Activated CD8-positive, alpha-beta memory T cell treated with anti-CD3 and anti-CD28 coated beads, Interleukin-2, amount 10 ng/mL, durations not matched to agents 7 days and 5 days (primary cell): ENCODE measurements around the gene ACOT11. TPM values are rescaled to one million over a fixed set of nuclear protein-coding genes. Genes with fewer than 3 reads are reported as not detected.
A peak's percentile ranks its signal among the peaks of the same experiment; 100 is the strongest.

Source experiments
- ATAC-seq: fragments of 150-1000 bp; cut with Tn5 transposase; one replicate; pipeline ENCODE4 v1.10.0; 2021; ENCODE audit warnings: moderate library complexity
- CTCF ChIA-PET: fragments of 350-600 bp; sonication (Branson Sonifier 250); formaldehyde crosslinking; loops from one replicate; lab custom pipeline; 2021; ENCODE audit warnings: antibody characterized with exemption; lab: Charles Lee
- DNase-seq: peaks from one replicate; pipeline ENCODE4 v3.0.0-alpha.2; 2020
- H3K27ac Mint-ChIP-seq: one replicate; pipeline ENCODE4 v1.8.0; 2021; ENCODE audit warnings: mild to moderate bottlenecking, mixed read lengths
- H3K27me3 Mint-ChIP-seq: one replicate; pipeline ENCODE4 v1.8.0; 2021; ENCODE audit warnings: mixed read lengths
- H3K36me3 Mint-ChIP-seq: one replicate; pipeline ENCODE4 v1.8.0; 2021; ENCODE audit warnings: mild to moderate bottlenecking, mixed read lengths
- H3K4me1 Mint-ChIP-seq: one replicate; pipeline ENCODE4 v1.8.0; 2021; ENCODE audit warnings: mixed read lengths
- H3K4me3 Mint-ChIP-seq: one replicate; pipeline ENCODE4 v1.8.0; 2021; ENCODE audit warnings: mild to moderate bottlenecking, moderate library complexity, mixed read lengths
- H3K9me3 Mint-ChIP-seq: one replicate; pipeline ENCODE4 v1.8.0; 2022; ENCODE audit warnings: low read depth, mixed read lengths
- total RNA-seq, 2 experiments: library from RNA; stranded (reverse); gene quantifications; one replicate each; pipeline ENCODE4 v1.2.3, GENCODE V29; 2021

The ACOT11 gene
- total RNA-seq, 2 experiments from 2014 or later, result 0.58 to 0.96 TPM

- CTCF ChIA-PET, result no interaction called here
- Mint-ChIP-seq H3K27me3 (peaks cover 19% of the 10 kb centered on the region), H3K4me1 (peaks cover 14% of the 10 kb centered on the region), H3K27ac (no peak overlapping the region), H3K9me3 (no peaks in the 10 kb centered on the region), H3K4me3 (peak overlapping the region; percentile 62), H3K36me3 (no peaks in the 10 kb centered on the region)
- peak; percentile 35 for DNase-seq
- ATAC-seq, result no peak
Measured at GRCh38 chr1:54542962-54543539, 5.0 kb upstream of the ACOT11 start.

DNA sequence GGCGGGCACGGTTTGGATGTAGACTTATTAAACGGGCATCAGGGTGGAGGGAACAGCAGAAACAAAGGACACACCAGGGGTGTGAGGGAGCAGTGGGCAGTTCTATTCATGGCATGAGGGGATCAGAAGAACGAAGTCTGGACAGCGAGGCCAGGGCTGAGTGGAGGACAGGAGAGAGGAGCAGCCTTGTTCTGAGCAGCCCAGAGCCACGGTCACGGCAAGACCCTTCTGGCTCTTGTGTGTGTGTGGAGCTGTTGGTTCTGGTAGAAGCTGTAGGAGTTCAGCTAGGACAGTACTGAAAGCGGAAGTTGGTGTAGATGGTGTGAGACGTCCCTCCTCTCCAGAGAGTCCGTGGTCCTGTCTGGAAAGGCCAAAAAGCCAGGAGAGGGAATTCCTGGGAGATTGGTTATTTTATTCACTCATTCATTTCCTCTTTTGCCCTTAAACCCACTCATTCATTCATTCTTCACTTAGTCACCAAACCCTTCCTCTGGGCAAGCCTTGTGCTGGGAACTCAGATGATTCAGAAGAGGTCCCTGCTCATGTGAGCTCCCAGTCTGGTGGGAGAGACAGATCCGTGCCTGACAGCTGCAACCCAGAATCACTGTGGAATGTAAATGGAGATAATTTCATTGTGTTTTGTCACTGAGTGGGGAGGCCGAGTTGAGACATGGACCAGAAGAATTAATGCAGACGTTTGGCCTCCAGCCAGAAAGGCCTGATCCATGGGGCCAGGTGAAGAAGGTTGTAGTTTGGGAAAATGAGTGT is 4.1 kb upstream of the ACOT11 start:
- Mint-ChIP-seq H3K36me3 (no peaks in the 10 kb centered on the region), H3K4me3 (no peak overlapping the region), H3K27ac (no peak overlapping the region), H3K4me1 (peaks cover 14% of the 10 kb centered on the region), H3K27me3 (peaks cover 14% of the 10 kb centered on the region), H3K9me3 (no peaks in the 10 kb centered on the region)
- ATAC-seq (no peak), DNase-seq (peak; percentile 37)
- CTCF ChIA-PET, result no interaction called here

DNA sequence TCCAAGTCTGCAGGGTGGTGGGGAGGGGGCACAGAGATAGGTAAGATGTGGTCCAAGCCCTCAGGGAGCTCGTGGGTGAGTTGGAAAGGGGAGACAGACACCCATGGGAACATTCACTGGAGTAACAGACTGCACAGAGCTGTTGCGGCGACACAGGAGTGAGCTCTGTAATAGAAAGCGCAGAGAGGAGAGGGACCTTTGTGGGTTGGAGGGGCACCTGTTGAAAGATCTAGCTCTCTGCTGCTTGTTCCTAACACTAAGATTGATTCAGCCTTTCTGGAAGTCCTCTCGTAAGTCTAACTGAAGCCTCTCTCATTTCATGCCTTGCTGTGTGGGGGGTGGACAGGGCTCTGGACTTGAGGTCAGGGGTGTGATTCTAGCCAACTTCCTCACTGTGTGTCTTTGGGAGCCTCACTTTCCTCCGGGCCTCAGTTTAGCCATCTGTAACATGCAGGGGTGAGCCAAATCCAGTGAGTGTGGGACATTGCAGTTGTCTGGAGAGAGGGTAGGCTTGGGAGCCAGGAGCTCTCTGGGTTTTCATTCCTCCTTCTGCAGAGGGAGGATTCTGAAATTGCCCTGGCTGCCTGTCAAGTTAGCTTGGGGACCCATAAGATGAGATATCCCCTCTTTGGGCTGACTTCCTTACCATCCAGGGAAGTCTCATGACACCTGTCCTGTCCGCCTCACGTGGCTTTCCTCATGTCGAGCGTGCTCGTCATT is 2.0 kb upstream of the ACOT11 start:
- CTCF ChIA-PET, result no interaction called here
- DNase-seq (peak; percentile 37), ATAC-seq (no peak)
- no peak overlapping the region for H3K4me3 Mint-ChIP-seq
- no peak overlapping the region for H3K27ac Mint-ChIP-seq
- peaks cover 7% of the 10 kb centered on the region for H3K27me3 Mint-ChIP-seq
- no peaks in the 10 kb centered on the region for H3K36me3 Mint-ChIP-seq
- peaks cover 14% of the 10 kb centered on the region for H3K4me1 Mint-ChIP-seq
- H3K9me3 Mint-ChIP-seq, result no peaks in the 10 kb centered on the region

DNA sequence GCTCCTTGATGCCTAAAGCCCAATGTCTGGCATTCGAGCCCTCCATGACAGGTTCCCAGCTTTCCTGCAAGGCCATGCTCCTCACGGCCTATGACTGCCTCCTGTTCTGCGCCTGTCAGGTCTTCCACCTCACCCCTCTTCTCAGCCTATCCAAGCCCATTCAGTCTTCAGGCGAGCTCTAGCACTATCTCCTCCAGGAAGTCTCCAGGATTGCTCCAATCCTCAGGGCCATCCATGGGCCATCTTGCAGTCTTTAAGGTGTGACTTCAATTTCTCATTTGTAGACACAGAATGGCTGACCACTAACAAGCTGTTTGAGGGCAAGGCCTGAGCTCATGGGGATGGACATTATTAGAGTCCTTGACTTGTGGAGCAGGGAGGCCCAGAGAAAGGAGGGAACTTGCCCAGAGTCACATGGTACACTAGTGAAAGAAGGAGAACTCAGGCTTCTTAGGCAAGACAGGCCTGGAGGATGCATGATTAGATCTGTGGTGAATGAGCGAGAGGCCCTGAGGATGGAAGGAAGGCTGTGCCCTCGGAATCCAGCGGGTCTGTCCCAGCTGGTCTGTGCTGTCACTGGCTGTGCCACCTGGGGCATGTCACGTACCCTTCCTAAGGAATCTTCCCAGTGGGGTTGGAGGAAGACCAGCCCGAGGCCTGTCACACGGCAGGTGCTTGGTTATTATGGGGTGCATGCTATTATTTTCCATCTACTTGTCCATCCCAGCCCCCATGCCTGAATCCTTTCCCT is 1.2 kb upstream of the ACOT11 start:
- H3K27ac Mint-ChIP-seq, result no peak overlapping the region
- CTCF ChIA-PET, result no interaction called here
- peaks cover 10% of the 10 kb centered on the region for H3K4me1 Mint-ChIP-seq
- DNase-seq, result peak; percentile 25
- peaks cover 2% of the 10 kb centered on the region for H3K27me3 Mint-ChIP-seq
- no peaks in the 10 kb centered on the region for H3K36me3 Mint-ChIP-seq
- H3K9me3 Mint-ChIP-seq, result no peaks in the 10 kb centered on the region
- ATAC-seq, result no peak
- H3K4me3 Mint-ChIP-seq, result no peak overlapping the region

DNA sequence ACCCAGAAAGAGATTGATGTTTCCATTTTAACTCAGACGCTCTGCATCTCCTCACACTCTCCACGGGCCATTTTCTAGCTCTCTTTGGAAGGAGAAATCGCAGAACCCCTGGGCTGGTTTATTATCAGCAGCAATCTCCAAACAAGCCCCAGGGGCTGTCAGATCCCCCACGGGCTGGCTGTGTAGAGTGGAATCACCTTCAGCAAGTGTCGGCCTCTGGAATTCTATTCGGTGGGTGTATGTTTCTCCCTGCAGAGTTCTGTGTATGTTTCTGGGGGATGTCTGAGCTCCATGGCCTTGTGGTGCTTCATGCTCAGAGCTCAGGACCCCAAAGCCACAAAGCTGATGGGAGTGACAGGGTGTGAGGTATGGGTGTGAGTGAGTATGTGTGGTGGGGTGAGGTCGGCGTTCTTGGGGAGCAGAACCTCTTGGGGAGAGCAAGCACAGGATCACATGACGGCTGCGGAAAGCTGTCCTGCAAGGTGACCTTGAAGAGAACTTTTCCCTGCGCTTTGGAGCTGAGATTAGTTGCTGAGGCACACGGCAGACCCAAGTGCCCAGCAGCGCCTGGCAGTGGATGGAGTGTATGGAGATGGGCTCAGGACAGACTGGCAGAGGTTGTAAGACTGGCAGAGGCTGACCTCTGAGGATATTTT is 489 bp downstream of the ACOT11 start:
- Mint-ChIP-seq H3K36me3 (no peaks in the 10 kb centered on the region), H3K4me1 (no peaks in the 10 kb centered on the region), H3K4me3 (no peak overlapping the region), H3K27me3 (no peaks in the 10 kb centered on the region), H3K27ac (no peak overlapping the region), H3K9me3 (no peaks in the 10 kb centered on the region)
- CTCF ChIA-PET, result interaction anchor here (1.0 kb wide), 1 partner anchor 49 kb away, joined by 3 read pairs; no protein-coding TSS in a partner anchor
- no peak for ATAC-seq
- peak; percentile 35 for DNase-seq

DNA sequence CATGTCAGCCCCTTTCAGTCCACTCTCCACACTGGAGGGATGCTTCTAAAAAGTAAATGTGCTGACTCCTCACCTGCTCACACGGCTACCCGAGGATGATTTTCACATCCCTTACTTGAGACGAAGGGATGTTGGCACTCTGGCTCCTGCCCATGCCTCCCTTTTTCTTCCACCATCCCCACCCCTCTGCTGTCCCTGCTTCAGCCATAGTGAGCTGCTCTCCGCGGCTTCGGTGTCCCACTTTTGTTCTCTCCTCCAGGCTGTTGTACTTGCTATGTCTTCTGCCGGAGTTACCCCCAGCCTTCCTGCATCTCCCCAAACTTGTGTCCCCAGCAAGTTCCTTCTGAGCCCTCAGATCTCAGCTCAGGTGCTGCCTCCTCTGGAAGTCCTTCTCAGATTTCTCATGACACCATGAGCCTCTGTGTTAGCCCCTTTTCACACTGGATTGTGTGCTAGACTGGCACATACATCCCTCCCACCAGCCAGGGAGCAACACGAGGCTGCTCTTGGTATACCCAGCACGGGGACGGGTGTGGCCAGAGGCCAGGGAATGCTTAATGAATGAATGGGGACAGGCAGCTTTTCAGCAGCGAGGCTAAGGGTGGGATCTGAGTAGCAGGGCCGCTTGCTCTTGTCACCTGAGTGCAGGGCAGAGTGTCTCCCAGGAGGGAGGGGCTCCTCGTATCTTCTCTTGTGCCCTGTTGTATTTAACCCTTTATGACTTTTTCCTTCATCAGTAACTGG is 1.3 kb downstream of the ACOT11 start:
- Mint-ChIP-seq H3K4me1 (no peaks in the 10 kb centered on the region), H3K4me3 (no peak overlapping the region), H3K27ac (no peak overlapping the region), H3K9me3 (no peaks in the 10 kb centered on the region), H3K27me3 (no peaks in the 10 kb centered on the region), H3K36me3 (no peaks in the 10 kb centered on the region)
- DNase-seq (no peak), ATAC-seq (no peak)
- CTCF ChIA-PET, result no interaction called here

GRCh38 chr1:54551891-54552290 is 3.9 kb downstream of the ACOT11 start:
- H3K9me3 Mint-ChIP-seq, result no peaks in the 10 kb centered on the region
- no peak for ATAC-seq
- CTCF ChIA-PET, result interaction anchor here (1.1 kb wide), 1 partner anchor 25 kb away, joined by 3 read pairs; no protein-coding TSS in a partner anchor
- H3K4me1 Mint-ChIP-seq, result no peaks in the 10 kb centered on the region
- DNase-seq, result no peak
- H3K4me3 Mint-ChIP-seq, result no peak overlapping the region
- H3K27ac Mint-ChIP-seq, result no peak overlapping the region
- H3K27me3 Mint-ChIP-seq, result no peaks in the 10 kb centered on the region
- H3K36me3 Mint-ChIP-seq, result no peaks in the 10 kb centered on the region

- H3K4me1 Mint-ChIP-seq, result no peaks in the 10 kb centered on the region
- no peak overlapping the region for H3K27ac Mint-ChIP-seq
- CTCF ChIA-PET, result interaction anchor here (0.9 kb wide), 1 partner anchor 392 kb away, joined by 3 read pairs; no protein-coding TSS in a partner anchor
- ATAC-seq (no peak), DNase-seq (peak; percentile 3)
- no peaks in the 10 kb centered on the region for H3K27me3 Mint-ChIP-seq
- H3K36me3 Mint-ChIP-seq, result no peaks in the 10 kb centered on the region
- H3K9me3 Mint-ChIP-seq, result no peaks in the 10 kb centered on the region
- no peak overlapping the region for H3K4me3 Mint-ChIP-seq
Measured at GRCh38 chr1:54553602-54554313, 5.7 kb downstream of the ACOT11 start.

GRCh38 chr1:54556110-54556509 is 8.1 kb downstream of the ACOT11 start:
- no peaks in the 10 kb centered on the region for H3K36me3 Mint-ChIP-seq
- ATAC-seq, result no peak
- CTCF ChIA-PET, result no interaction called here

DNA sequence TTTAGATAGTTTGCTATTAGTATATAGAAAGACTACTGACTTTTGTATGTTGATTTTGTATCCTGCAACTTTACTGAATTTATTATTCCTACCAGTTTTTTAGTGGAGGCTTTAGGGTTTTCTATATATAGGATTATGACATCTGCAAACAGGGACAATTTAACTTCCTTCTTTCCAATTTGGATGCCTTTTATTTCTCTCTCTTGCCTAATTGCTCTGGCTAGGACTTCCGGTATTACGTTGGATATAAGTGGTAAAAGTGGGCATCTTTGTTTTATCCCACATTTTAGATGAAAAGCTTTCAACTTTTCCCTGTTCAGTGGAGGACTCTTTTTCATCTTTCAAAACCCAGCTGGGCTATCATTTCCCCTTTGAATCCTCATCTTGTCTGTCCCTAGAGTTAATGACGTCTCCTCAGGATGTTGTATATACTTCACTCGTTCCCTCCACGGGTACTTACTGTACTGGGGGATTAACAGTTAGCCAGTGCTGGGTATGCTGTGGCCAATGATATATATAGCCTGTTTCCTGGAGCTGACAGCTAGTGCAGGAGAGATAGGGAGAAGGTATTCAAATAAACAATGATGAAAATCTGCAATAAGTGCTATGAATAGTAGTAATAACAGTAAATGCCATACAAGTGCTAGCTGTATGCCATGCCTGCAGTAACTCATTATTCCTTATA is 9.8 kb downstream of the ACOT11 start:
- no peaks in the 10 kb centered on the region for H3K4me1 Mint-ChIP-seq
- H3K27ac Mint-ChIP-seq, result no peak overlapping the region
- no peaks in the 10 kb centered on the region for H3K36me3 Mint-ChIP-seq
- CTCF ChIA-PET, result interaction anchor here (0.7 kb wide), 1 partner anchor 8 kb away, joined by 3 read pairs; no protein-coding TSS in a partner anchor
- H3K4me3 Mint-ChIP-seq, result no peak overlapping the region
- H3K9me3 Mint-ChIP-seq, result no peaks in the 10 kb centered on the region
- H3K27me3 Mint-ChIP-seq, result no peaks in the 10 kb centered on the region
- DNase-seq (no peak), ATAC-seq (no peak)

More at GRCh38 chr1:54556110-54556509, 8.1 kb downstream of the ACOT11 start:
- no peak overlapping the region for H3K4me3 Mint-ChIP-seq
- no peaks in the 10 kb centered on the region for H3K4me1 Mint-ChIP-seq
- H3K27ac Mint-ChIP-seq, result no peak overlapping the region
- H3K9me3 Mint-ChIP-seq, result no peaks in the 10 kb centered on the region
- DNase-seq, result no peak
- H3K27me3 Mint-ChIP-seq, result no peaks in the 10 kb centered on the region

GRCh38 chr1:54558434-54559030 is 10.5 kb downstream of the ACOT11 start:
- CTCF ChIA-PET, result no interaction called here
- Mint-ChIP-seq H3K27me3 (no peaks in the 10 kb centered on the region), H3K36me3 (no peaks in the 10 kb centered on the region), H3K9me3 (no peaks in the 10 kb centered on the region), H3K4me1 (no peaks in the 10 kb centered on the region), H3K4me3 (no peak overlapping the region), H3K27ac (no peak overlapping the region)
- ATAC-seq (no peak), DNase-seq (no peak)
